Pancreas (tissue), 10 donors: ENCODE results near the gene POMP. TPM values are rescaled to one million over a fixed set of nuclear protein-coding genes. Genes with fewer than 3 reads are reported as not detected.
"Not testable (repeated sequence)": the region's sequence is repeated elsewhere in the genome, so short reads cannot be mapped to it uniquely, and the experiment has no call there.

ENCODE experiments used
- ATAC-seq, 4 donors: fragments of 200-7000 bp; cut with Tn5 transposase; one replicate each; pipeline versions ENCODE4 v1.8.0 to v1.9.1; 2020; ENCODE audit warnings: mild to moderate bottlenecking in 4 of 4, moderate library complexity in 4 of 4
- DNase-seq, 6 donors: peaks; one replicate each; pipeline ENCODE4 v3.0.0-alpha.2; 2020
- FAIRE-seq: peaks from 2 replicates; lab custom pipeline; 2012; peaks lifted over from hg19 to GRCh38; lab: Jason Lieb, UNC
- H3K27ac ChIP-seq, 4 donors: fragments of 200-600 bp; sonication (generic); 1 replicate in 3 of 4; 2 replicates in 1 of 4; pipeline versions ENCODE4 v1.5.0 to v1.8.0; 2020
- H3K27me3 ChIP-seq, 4 donors: fragments of 200-600 bp; one replicate each; pipeline ENCODE4 v1.8.0; 2021
- H3K36me3 ChIP-seq, 3 donors: fragments of 200-600 bp; sonication (generic) in 1 of 3; one replicate each; pipeline versions ENCODE4 v1.5.0 to v1.8.0; 2020 to 2021
- H3K4me1 ChIP-seq, 3 donors: fragments of 200-600 bp; one replicate each; pipeline ENCODE4 v1.8.0; 2021
- H3K4me3 ChIP-seq, 4 donors: fragments of 200-600 bp; sonication (generic) in 2 of 4; one replicate each; pipeline versions ENCODE4 v1.5.0 to v1.8.0; 2020 to 2021
- H3K9me3 ChIP-seq, 4 donors: fragments of 200-600 bp; one replicate each; pipeline ENCODE4 v1.8.0; 2021
- WGBS, 2 donors: extraction: QIAGEN DNeasy Blood & Tissue Kit; methylation state at CpG; one replicate each; pipeline ENCODE4 v1.1.7; 2013; 5-methylcytosine and 5-hydroxymethylcytosine counted together
- intact Hi-C, 3 donors: fragments of 100-400 bp; cut with DNase I; formaldehyde crosslinking; loops; one replicate each; pipeline versions ENCODE4 v1.11.1 to v1.14.2; 2022
- polyA plus RNA-seq, 2 donors: library from polyadenylated mRNA; stranded (reverse); fragments of 200-250 nt; gene quantifications; one replicate each; pipeline ENCODE4 v1.2.3, GENCODE V29; 2013
- total RNA-seq, 6 donors: library from RNA; stranded (reverse); fragmentation: NEBNext Ultra II Directional in 4 of 6; extraction: Animal tissue kit (Norgen Biotek cat#: 25700) in 4 of 6; gene quantifications; one replicate each; pipeline versions ENCODE4 v1.2.1 to v1.2.4, GENCODE V29; 2021 to 2023
- TF ChIP-seq, protein P1 (sequence below), 4 donors: fragments of 200-600 bp; sonication (generic) in 3 of 4; IDR thresholded peaks; one replicate each; pipeline versions ENCODE4 v1.5.0 to v1.8.0; 2021; ENCODE audit warnings: antibody characterized with exemption in 4 of 4
- donor health status: healthy with polysubstance abuse.
- donor health status: DM: no; HTN: no; CAD: no; lungs with moderate emphysema.
- donor health status: DM: no; HTN: no; CAD: no.
- donor health status: control.
- donor health status: control.
- donor health status: Bipolar disorder and iron deficiency.
- donor health status: DM: yes; HTN: yes; CAD: no.
- donor health status: DM: no; HTN: no; CAD: no.
- donor health status: DM: no; HTN: no; CAD: no.
- donor health status: DM: yes; HTN: yes; CAD: no.

POMP gene
- total and polyA plus RNA-seq, 8 donors = 13.9 to 39.5 (median 21.9) TPM

DNA sequence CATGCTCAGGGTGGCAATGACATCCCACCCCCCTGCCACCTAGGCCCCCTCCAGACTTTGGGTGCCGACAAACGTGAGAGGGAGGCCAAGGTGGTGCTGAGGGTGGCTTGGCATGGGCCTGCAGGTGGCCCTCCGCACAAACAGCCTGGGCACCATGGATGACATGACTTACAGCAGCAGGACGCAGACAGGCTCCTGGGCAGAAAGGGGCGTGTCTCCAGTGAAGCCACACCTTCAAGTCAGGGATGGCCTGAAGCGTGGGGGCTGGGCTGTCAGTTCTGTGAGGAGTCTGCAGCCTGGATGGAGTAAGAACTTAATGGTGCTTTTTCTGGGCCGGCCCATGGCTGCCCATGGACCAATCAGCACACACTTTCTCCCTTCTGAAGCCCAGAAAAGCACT, 25.3 kb downstream of the POMP start:
- intact Hi-C loops = no loop called here
- no peak for ATAC-seq
- no peaks in the 10 kb centered on the region for H3K4me1 ChIP-seq
- no peaks in the 10 kb centered on the region for H3K9me3 ChIP-seq
- WGBS, 2 donors = 29 to 33% methylated on average over 7 of the region's 7 CpGs
- DNase-seq = peak in 1 of 6 donors; percentile 29
- no peak overlapping the region for H3K27ac ChIP-seq
- no peak for FAIRE-seq
- TF ChIP-seq, protein P1, sequence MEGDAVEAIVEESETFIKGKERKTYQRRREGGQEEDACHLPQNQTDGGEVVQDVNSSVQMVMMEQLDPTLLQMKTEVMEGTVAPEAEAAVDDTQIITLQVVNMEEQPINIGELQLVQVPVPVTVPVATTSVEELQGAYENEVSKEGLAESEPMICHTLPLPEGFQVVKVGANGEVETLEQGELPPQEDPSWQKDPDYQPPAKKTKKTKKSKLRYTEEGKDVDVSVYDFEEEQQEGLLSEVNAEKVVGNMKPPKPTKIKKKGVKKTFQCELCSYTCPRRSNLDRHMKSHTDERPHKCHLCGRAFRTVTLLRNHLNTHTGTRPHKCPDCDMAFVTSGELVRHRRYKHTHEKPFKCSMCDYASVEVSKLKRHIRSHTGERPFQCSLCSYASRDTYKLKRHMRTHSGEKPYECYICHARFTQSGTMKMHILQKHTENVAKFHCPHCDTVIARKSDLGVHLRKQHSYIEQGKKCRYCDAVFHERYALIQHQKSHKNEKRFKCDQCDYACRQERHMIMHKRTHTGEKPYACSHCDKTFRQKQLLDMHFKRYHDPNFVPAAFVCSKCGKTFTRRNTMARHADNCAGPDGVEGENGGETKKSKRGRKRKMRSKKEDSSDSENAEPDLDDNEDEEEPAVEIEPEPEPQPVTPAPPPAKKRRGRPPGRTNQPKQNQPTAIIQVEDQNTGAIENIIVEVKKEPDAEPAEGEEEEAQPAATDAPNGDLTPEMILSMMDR (IDR thresholded peaks at IDR 0.05) = no peak
- H3K4me3 ChIP-seq = no peak overlapping the region
- H3K27me3 ChIP-seq = no peaks in the 10 kb centered on the region
- H3K36me3 ChIP-seq = peaks cover 0 to under 1% (median 0%) of the 10 kb centered on the region in 3 donors

DNA sequence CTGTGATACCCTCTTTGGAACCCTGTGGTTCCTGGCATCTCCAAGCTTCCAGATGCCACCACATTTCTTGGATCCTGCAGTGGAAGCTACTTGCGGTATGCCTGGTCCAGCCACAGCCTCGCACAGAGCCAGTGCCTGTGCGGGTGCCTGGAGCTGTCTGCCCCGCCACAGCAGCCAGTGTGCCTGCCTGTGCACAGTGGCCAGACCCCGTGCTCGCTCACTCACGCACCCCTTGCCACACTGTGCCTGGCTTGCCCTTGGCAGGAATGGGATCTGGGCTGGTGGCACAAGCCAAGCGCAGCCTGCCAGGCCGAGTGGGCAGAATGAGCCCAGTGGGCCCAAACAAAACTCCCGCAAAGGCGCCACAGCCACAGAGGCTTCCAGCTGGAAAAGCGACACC, 26.2 kb downstream of the POMP start:
- no peaks in the 10 kb centered on the region for H3K4me1 ChIP-seq
- no peak overlapping the region for H3K27ac ChIP-seq
- FAIRE-seq (no peak), DNase-seq (no peak), ATAC-seq (no peak)
- H3K27me3 ChIP-seq = no peaks in the 10 kb centered on the region
- intact Hi-C loops = no loop called here
- no peak overlapping the region for H3K4me3 ChIP-seq
- H3K36me3 ChIP-seq = no peaks in the 10 kb centered on the region
- TF ChIP-seq, protein P1 (IDR thresholded peaks at IDR 0.05) = no peak
- WGBS, 2 donors = 76 to 93% methylated on average over 12 of the region's 12 CpGs
- no peaks in the 10 kb centered on the region for H3K9me3 ChIP-seq

DNA sequence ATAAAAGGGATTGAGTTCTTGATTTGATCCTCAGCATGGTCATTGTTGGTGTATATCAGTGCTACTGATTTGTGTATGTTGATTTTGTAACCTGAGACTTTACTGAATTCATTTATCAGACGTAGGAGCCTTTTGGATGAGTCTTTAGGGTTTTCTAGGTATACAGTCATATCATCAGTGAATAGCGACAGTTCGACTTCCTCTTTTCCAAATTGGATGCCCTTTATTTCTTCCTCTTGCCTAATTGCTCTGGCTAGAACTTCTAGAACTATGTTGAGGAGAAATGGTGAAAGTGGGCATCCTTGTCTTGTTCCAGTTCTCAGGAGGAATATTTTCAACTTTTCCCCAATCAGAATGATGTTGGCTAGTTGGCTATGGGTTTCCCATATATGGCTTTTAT, 27.0 kb downstream of the POMP start:
- no peaks in the 10 kb centered on the region for H3K36me3 ChIP-seq
- H3K4me1 ChIP-seq = no peaks in the 10 kb centered on the region
- TF ChIP-seq, protein P1 (IDR thresholded peaks at IDR 0.05) = no peak
- H3K27ac ChIP-seq = no peak overlapping the region
- no peak overlapping the region for H3K4me3 ChIP-seq
- 57 to 68% methylated on average over 3 of the region's 3 CpGs for WGBS, 2 donors
- intact Hi-C loops = no loop called here
- DNase-seq = no peak
- no peaks in the 10 kb centered on the region for H3K9me3 ChIP-seq
- FAIRE-seq = peak; percentile 9
- no peak for ATAC-seq
- no peaks in the 10 kb centered on the region for H3K27me3 ChIP-seq

DNA sequence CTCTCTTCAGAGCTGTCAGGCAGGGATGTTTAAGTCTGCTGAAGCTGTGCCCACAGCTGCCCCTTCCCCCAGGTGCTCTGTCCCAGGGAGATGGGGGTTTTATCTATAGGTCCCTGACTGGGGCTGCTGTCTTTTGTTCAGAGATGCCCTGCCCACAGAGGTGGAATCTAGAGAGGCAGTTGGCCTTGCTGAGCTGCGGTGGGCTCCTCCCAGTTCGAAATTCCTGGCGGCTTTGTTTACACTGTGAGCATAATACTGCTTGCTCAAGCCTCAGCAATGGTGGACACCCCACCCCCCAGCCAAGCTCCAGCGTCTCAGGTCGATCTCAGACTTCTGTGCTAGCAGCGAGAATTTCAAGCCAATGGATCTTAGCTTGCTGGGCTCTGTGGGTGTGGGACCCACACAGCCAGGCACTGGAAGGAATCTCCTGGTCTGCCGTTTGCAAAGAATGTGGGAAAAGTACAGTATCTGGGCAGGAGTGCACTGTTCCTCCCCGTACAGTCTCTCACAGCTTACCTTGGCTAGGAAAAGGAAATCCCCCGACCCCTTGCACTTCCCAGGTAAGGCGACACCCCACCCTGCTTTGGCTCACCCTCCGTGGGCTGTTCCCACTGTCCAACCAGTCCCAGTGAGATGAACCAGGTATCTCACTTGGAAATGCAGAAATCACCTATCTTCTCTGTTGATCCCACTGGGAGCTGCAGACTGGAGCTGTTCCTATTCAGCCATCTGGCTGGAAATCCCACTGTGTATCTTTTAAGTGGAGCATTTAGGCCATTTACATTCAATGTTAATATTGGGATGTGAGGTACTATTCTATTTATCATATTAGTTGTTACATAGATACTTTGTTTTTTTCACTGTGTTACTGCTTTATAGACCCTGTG, 34.9 kb downstream of the POMP start:
- intact Hi-C loops, H3K4me1 ChIP-seq, FAIRE-seq, H3K36me3 ChIP-seq, H3K27ac ChIP-seq, H3K27me3 ChIP-seq, DNase-seq, H3K4me3 ChIP-seq, H3K9me3 ChIP-seq: not testable (repeated sequence)
- ATAC-seq = peak in 1 of 4 donors; percentile 38
- 10 to 17% methylated on average over 11 of the region's 11 CpGs for WGBS, 2 donors

DNA sequence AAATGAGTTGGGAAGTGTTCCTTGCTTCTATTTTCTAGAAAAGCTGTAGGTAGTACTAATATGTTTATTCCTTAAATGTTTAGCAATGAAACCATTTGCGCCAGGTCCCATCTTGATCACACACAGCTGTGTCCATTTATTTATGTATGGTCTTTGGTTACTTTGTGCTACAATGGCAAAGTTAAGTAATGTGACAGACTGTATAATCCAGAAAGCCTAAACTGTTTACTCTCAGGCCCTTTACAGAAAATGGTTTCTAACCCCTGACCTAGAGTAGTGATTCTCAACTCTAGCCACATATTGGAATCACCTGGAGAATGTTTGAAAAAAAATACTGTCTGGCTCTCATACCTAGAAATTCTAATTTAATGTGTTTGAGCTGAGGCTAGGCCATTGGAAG, 38.5 kb downstream of the POMP start:
- Histone ChIP-seq H3K27me3 (no peaks in the 10 kb centered on the region), H3K27ac (no peak overlapping the region), H3K4me3 (no peak overlapping the region), H3K36me3 (peaks cover 0 to 13% (median 10%) of the 10 kb centered on the region in 3 donors), H3K4me1 (no peaks in the 10 kb centered on the region), H3K9me3 (peaks cover 0 to 3% (median 0%) of the 10 kb centered on the region in 4 donors)
- TF ChIP-seq, protein P1 (IDR thresholded peaks at IDR 0.05) = no peak
- intact Hi-C loops = no loop called here
- no peak for FAIRE-seq
- DNase-seq = no peak
- no peak for ATAC-seq
- 95 to 96% methylated on average over 1 of the region's 1 CpG for WGBS, 2 donors
